Fibroblast of pulmonary artery (primary cell): Measurements from ENCODE around the gene GLYATL3.

Experiments used
- DNase-seq: peaks from one replicate; pipeline ENCODE4 v3.0.0-alpha.2; 2010; ENCODE audit warnings: low read depth
- H3K4me3 ChIP-seq: replicated peaks from 2 replicates; pipeline ENCODE4 v1.5.1; 2011; ENCODE audit warnings: low read depth, mild to moderate bottlenecking, control low read depth, low read length, moderate library complexity
- TF ChIP-seq, protein P1 (sequence below): IDR thresholded peaks from 2 replicates; pipeline ENCODE4 v1.5.1; 2011; ENCODE audit warnings: mild to moderate bottlenecking, control low read depth, low read length, inconsistent platforms; ENCODE audit errors: missing control alignments

GLYATL3 gene

GRCh38 chr6:49576618-49577017, 76.9 kb downstream of the GLYATL3 start:
- H3K4me3 ChIP-seq = no peak overlapping the region
- TF ChIP-seq, protein P1, sequence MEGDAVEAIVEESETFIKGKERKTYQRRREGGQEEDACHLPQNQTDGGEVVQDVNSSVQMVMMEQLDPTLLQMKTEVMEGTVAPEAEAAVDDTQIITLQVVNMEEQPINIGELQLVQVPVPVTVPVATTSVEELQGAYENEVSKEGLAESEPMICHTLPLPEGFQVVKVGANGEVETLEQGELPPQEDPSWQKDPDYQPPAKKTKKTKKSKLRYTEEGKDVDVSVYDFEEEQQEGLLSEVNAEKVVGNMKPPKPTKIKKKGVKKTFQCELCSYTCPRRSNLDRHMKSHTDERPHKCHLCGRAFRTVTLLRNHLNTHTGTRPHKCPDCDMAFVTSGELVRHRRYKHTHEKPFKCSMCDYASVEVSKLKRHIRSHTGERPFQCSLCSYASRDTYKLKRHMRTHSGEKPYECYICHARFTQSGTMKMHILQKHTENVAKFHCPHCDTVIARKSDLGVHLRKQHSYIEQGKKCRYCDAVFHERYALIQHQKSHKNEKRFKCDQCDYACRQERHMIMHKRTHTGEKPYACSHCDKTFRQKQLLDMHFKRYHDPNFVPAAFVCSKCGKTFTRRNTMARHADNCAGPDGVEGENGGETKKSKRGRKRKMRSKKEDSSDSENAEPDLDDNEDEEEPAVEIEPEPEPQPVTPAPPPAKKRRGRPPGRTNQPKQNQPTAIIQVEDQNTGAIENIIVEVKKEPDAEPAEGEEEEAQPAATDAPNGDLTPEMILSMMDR = no peak
- no peak for DNase-seq
